ENCODE data around the gene LTV1. TPM values are rescaled to one million over a fixed set of nuclear protein-coding genes. Genes with fewer than 3 reads are reported as not detected.

LTV1 gene
- total and polyA plus RNA-seq, 2 of the 8 experiments (the other 6 are each of a cell fraction or from before 2014, with no cell fraction given) = 8.0 to 46.9 TPM

DNA sequence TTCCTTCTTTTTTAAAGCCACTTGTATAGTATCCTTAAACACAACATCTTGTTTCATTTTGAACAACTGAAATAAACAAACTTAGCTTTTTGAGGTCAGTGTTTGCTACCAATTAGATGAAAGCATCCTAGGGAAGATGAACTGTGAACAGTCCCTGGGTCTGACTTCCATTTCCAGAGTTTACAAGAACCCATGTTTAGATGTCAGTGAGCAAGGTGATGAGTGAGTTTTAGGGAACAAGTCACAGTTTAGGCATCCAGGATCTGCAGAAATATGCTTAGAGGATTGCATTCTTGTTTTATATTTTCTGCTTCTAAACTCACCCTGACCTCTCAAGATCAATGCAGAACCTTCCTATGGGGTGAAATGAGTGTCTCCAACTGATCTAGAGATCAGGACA is 24.1 kb downstream of the LTV1 start:
- Histone ChIP-seq H2BK15ac (ENCODE audit: low read length) (no peak overlapping the region), H3K9ac (replicated peaks in 1 of 4; ENCODE audit: extremely low read depth in 1 of 4, low read depth in 3 of 4, low read length in 3 of 4) (no peak overlapping the region), H4K8ac (ENCODE audit: extremely low read depth, insufficient read depth, low read length) (no peak overlapping the region), H3K23me2 (ENCODE audit: low read depth, low read length) (no peaks in the 10 kb centered on the region), H4K91ac (replicated peaks; ENCODE audit: insufficient read length, low read length) (no peak overlapping the region), H3K4ac (replicated peaks; ENCODE audit: insufficient read length, low read depth, low read length) (no peak overlapping the region), H3K36me3 (ENCODE audit: control insufficient read depth in 2 of 4, insufficient read depth in 4 of 4, low read length in 3 of 4) (peaks cover 0 to 32% (median 12%) of the 10 kb centered on the region in 4 experiments; a peak in 5 of 8 replicates), H3K56ac (replicated peaks; ENCODE audit: insufficient read length, low read depth, low read length) (no peak overlapping the region), H4K5ac (ENCODE audit: insufficient read length, low read depth, low read length) (no peak overlapping the region), H3K14ac (ENCODE audit: insufficient read length) (no peak overlapping the region), H3K4me1 (replicated peaks in 1 of 4; ENCODE audit: control insufficient read depth in 3 of 4, insufficient read depth in 4 of 4, low read length in 3 of 4) (no peaks in the 10 kb centered on the region), H3K79me1 (ENCODE audit: low read depth, low read length) (no peaks in the 10 kb centered on the region), H3K27me3 (replicated peaks in 1 of 4; ENCODE audit: control insufficient read depth in 3 of 4, extremely low read depth in 1 of 4, insufficient read depth in 3 of 4, low read length in 3 of 4) (no peaks in the 10 kb centered on the region), H3K9me3 (ENCODE audit: insufficient read depth in 2 of 2, low read depth in 1 of 2, low read length in 1 of 2) (no peaks in the 10 kb centered on the region; a peak in 1 of 4 replicates), H3K23ac (ENCODE audit: insufficient read length) (no peak overlapping the region), H2BK20ac (ENCODE audit: low read length) (no peak overlapping the region), H3K4me2 (ENCODE audit: insufficient read depth in 1 of 2, low read depth in 2 of 2, low read length in 2 of 2) (no peak overlapping the region), H2BK120ac (replicated peaks; ENCODE audit: low read depth, low read length) (no peak overlapping the region), H3K27ac (ENCODE audit: low read depth, low read length) (no peak overlapping the region), H4K20me1 (replicated peaks in 1 of 2; ENCODE audit: control insufficient read depth in 1 of 2, insufficient read depth in 2 of 2, low read length in 2 of 2) (no peaks in the 10 kb centered on the region), H2AFZ (ENCODE audit: low read length) (no peak overlapping the region), H2AK5ac (ENCODE audit: low read depth, low read length) (no peak overlapping the region), H3K18ac (ENCODE audit: extremely low read depth, low read length) (no peak overlapping the region), H3K4me3 (ENCODE audit: extremely low read depth in 1 of 4, insufficient read depth in 2 of 4, low read depth in 3 of 4, low read length in 4 of 4) (no peak overlapping the region), H2BK12ac (ENCODE audit: low read depth, low read length) (no peak overlapping the region), H3K79me2 (ENCODE audit: control insufficient read depth in 1 of 2, insufficient read depth in 2 of 2, low read length in 2 of 2) (no peaks in the 10 kb centered on the region), H2BK5ac (ENCODE audit: low read depth, low read length) (no peak overlapping the region)
- CTCF ChIA-PET (ENCODE audit: partially characterized antibody) = no interaction called here
- POLR2A ChIA-PET (ENCODE audit: partially characterized antibody) = no interaction called here
- no peak for FAIRE-seq
- DNase-seq (ENCODE audit: low read depth in 1 of 2, low spot score in 2 of 2) = no peak
- TF ChIP-seq CBX5 (IDR thresholded peaks at IDR 0.05; ENCODE audit: low read depth, low read length) (no peak), TEAD4 (IDR thresholded peaks at IDR 0.05; ENCODE audit: low read depth, low read length) (no peak), CBX8 (IDR thresholded peaks at IDR 0.05; ENCODE audit: borderline replicate concordance, low read depth, low read length) (no peak), HDAC6 (IDR thresholded peaks at IDR 0.05; ENCODE audit: low read depth, low read length) (no peak), MAX (IDR thresholded peaks at IDR 0.05) (no peak), POLR2AphosphoS5 (IDR thresholded peaks at IDR 0.05; ENCODE audit: low read depth, low read length) (no peak), BACH1 (IDR thresholded peaks at IDR 0.05; ENCODE audit: low read length) (no peak), KDM5A (IDR thresholded peaks at IDR 0.05; ENCODE audit: low read length) (no peak), EP300 (IDR thresholded peaks at IDR 0.05; ENCODE audit: borderline replicate concordance in 1 of 2, low read depth in 2 of 2, low read length in 2 of 2) (no peak), HDAC2 (IDR thresholded peaks at IDR 0.05; ENCODE audit: borderline replicate concordance in 1 of 2, low read depth in 2 of 2, low read length in 2 of 2) (no peak), CHD2 (IDR thresholded peaks at IDR 0.05; ENCODE audit: low read length) (no peak), SIN3A (conservative IDR thresholded peaks at IDR 0.05 in 1 of 2, IDR thresholded peaks at IDR 0.05 in 1 of 2; ENCODE audit: low read depth in 1 of 2, low read length in 2 of 2) (no peak), SP2 (IDR thresholded peaks at IDR 0.05; ENCODE audit: low read length) (no peak), CTBP2 (IDR thresholded peaks at IDR 0.05; ENCODE audit: borderline replicate concordance, insufficient read depth, insufficient read length, low read length) (no peak), JUND (IDR thresholded peaks at IDR 0.05; ENCODE audit: low read length) (no peak), CHD1 (IDR thresholded peaks at IDR 0.05; ENCODE audit: low read depth, low read length) (no peak)

All from H1 (cell line).